Brain microvascular endothelial cell (primary cell): ENCODE results near the gene PPP2R3B.

Experiments
- DNase-seq: peaks from one replicate; pipeline ENCODE4 v3.0.0-alpha.2; 2020
- H3K27ac ChIP-seq: fragments of 250-450 bp; sonication (Bioruptor Pico); 2 replicates; pipeline ENCODE4 v1.5.1; 2020; ENCODE audit warnings: mild to moderate bottlenecking, moderate library complexity
- H3K27me3 ChIP-seq: fragments of 250-450 bp; sonication (Bioruptor Pico); replicated peaks from 2 replicates; pipeline ENCODE4 v1.5.1; 2020; ENCODE audit warnings: mild to moderate bottlenecking
- H3K36me3 ChIP-seq: fragments of 250-450 bp; sonication (Bioruptor Pico); replicated peaks from 2 replicates; pipeline ENCODE4 v1.5.1; 2020; ENCODE audit warnings: mild to moderate bottlenecking
- H3K4me3 ChIP-seq: 2 replicates; pipeline ENCODE4 v1.5.1; 2011; ENCODE audit warnings: low read depth, mild to moderate bottlenecking, control low read depth, low read length, moderate library complexity
- in situ Hi-C: cut with HindIII; loops from 2 replicates; pipeline ENCODE4 v1.10.0; 2017; ENCODE audit warnings: low sequenced_read_pairs, low pct_ligation_motif_present
- TF ChIP-seq, protein P1 (sequence below): IDR thresholded peaks from 2 replicates; pipeline ENCODE4 v1.5.1; 2011; ENCODE audit warnings: low read depth, mild to moderate bottlenecking, moderate library complexity, low read length, control low read depth, inconsistent platforms; ENCODE audit errors: missing control alignments

Gene PPP2R3B

DNA sequence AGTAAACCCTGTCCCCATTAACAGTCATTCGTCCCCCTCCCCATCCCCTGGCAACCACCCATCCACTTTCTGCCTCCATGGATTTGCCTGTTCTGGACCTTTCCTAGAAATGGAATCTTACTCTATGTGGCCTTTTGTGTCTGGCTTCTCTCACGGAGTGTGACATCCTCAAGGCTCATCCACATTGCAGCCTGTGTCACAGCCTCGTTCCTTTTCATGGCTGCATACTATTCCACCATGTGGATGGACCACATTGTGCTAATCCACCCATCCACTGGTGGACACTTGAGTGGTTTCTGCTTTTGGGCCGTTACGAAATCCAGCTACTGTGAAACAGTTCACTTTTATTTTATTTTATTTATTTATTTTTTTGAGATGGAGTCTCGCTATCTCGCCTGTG, 8.1 kb upstream of the PPP2R3B start:
- Histone ChIP-seq H3K27ac (no peak overlapping the region), H3K36me3 (no peaks in the 10 kb centered on the region), H3K27me3 (no peaks in the 10 kb centered on the region), H3K4me3 (no peak overlapping the region)
- TF ChIP-seq, protein P1, sequence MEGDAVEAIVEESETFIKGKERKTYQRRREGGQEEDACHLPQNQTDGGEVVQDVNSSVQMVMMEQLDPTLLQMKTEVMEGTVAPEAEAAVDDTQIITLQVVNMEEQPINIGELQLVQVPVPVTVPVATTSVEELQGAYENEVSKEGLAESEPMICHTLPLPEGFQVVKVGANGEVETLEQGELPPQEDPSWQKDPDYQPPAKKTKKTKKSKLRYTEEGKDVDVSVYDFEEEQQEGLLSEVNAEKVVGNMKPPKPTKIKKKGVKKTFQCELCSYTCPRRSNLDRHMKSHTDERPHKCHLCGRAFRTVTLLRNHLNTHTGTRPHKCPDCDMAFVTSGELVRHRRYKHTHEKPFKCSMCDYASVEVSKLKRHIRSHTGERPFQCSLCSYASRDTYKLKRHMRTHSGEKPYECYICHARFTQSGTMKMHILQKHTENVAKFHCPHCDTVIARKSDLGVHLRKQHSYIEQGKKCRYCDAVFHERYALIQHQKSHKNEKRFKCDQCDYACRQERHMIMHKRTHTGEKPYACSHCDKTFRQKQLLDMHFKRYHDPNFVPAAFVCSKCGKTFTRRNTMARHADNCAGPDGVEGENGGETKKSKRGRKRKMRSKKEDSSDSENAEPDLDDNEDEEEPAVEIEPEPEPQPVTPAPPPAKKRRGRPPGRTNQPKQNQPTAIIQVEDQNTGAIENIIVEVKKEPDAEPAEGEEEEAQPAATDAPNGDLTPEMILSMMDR = no peak
- in situ Hi-C loops = no loop called here
- no peak for DNase-seq

- in situ Hi-C loops = no loop called here
- DNase-seq = no peak
- no peak overlapping the region for H3K27ac ChIP-seq
- no peaks in the 10 kb centered on the region for H3K36me3 ChIP-seq
- H3K4me3 ChIP-seq = no peak overlapping the region
- TF ChIP-seq, protein P1 = no peak
- no peaks in the 10 kb centered on the region for H3K27me3 ChIP-seq
These were observed 5.8 kb upstream of the PPP2R3B start for GRCh38 chrX:392575-392846.

DNA sequence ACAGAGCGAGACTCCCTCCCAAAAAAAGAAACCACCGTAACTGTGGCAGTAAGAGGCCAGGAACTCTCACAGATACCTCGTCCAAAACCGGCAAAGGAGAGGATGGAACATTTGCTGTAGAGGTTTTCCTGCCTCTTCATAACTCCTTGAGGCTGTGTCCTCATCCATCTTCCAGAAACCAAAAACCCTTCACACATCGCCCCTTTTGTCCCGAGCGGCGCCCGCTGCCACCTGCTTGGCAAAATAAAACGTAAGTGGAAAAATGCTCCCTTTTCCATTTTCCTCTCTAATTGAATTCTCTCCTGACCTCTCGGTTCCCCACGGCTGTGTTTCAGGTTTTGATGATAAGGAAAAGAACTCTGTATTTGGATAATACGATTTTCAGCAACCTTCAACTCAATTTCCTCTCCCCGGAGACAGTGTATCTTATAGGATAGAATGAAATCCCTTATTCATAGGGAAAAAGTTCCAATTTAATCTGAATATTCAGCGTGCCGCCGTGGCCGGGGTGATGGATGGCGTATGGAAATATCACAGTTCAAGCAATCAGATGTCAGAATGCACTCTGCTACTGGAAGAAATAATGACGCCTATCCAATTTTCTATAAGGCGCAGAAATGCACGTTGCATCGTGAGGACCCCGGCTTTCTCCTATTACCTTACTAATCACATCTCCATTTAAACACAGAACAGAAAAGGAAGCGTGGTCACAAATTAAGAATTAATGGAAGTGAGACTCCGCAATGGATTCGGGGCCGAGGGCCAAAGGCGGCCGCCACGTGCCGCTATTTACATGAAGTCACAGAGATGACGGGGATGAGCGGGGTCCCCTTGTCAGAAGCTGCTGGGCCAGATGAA, 5.2 kb upstream of the PPP2R3B start:
- in situ Hi-C loops = no loop called here
- DNase-seq = no peak
- TF ChIP-seq, protein P1 = no peak
- Histone ChIP-seq H3K4me3 (no peak overlapping the region), H3K27me3 (no peaks in the 10 kb centered on the region), H3K27ac (no peak overlapping the region), H3K36me3 (no peaks in the 10 kb centered on the region)

DNA sequence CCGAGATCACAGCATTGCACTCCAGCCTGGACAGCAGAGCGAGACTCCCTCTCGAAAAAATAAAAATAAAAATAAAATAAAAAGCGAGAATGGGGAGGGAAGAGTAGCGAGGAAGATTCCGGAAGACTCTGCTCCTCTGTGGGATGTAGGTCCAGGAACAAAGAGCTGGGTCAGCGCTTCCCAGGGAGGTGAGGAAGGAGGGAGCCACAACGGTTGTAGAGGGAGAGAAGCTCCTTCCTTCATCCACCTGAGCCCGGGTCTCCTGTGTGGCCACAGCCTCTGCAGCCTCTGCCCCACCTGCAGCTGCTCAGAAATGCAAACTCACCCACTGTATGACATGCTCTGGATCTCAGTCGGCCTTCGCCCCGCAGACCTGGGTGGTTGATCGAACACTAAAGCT, 3.8 kb upstream of the PPP2R3B start:
- in situ Hi-C loops = no loop called here
- Histone ChIP-seq H3K27ac (no peak overlapping the region), H3K36me3 (no peaks in the 10 kb centered on the region), H3K27me3 (no peaks in the 10 kb centered on the region), H3K4me3 (no peak overlapping the region)
- TF ChIP-seq, protein P1 = no peak
- no peak for DNase-seq

- in situ Hi-C loops = no loop called here
- no peak for DNase-seq
- Histone ChIP-seq H3K27me3 (no peaks in the 10 kb centered on the region), H3K36me3 (no peaks in the 10 kb centered on the region), H3K27ac (no peak overlapping the region), H3K4me3 (no peak overlapping the region)
- TF ChIP-seq, protein P1 = no peak
These were observed 2.3 kb upstream of the PPP2R3B start for GRCh38 chrX:389021-389441.

DNA sequence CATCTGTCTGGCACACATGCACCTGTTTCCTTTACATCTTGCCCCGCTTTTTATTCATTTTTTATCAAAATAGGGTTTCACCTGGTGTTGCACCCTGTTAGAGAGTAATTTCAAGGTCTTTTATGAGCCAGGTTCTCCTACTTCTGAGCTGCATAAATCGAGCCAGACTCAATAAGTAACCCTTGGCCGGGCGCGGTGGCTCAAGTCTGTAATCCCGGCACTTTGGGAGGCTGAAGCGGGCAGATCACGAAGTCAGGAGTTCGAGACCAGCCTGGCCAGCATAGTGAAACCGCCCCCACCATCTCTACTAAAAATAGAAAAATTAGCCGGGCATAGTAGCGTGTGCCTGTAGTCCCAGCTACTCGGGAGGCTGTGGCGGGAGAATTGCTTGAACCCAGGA, 1.0 kb upstream of the PPP2R3B start:
- in situ Hi-C loops = no loop called here
- DNase-seq = no peak
- TF ChIP-seq, protein P1 = no peak
- Histone ChIP-seq H3K4me3 (peak overlapping the region; percentile 97), H3K27me3 (no peaks in the 10 kb centered on the region), H3K27ac (peak overlapping the region; percentile 100), H3K36me3 (no peaks in the 10 kb centered on the region)
